HG03571 (cell line): ENCODE data around the gene HDAC9.

Source experiments
- ATAC-seq: cut with Tn5 transposase; IDR thresholded peaks from one replicate; pipeline ENCODE4 v1.9.1; 2021; ENCODE audit not compliant: unreplicated experiment

The HDAC9 gene

DNA sequence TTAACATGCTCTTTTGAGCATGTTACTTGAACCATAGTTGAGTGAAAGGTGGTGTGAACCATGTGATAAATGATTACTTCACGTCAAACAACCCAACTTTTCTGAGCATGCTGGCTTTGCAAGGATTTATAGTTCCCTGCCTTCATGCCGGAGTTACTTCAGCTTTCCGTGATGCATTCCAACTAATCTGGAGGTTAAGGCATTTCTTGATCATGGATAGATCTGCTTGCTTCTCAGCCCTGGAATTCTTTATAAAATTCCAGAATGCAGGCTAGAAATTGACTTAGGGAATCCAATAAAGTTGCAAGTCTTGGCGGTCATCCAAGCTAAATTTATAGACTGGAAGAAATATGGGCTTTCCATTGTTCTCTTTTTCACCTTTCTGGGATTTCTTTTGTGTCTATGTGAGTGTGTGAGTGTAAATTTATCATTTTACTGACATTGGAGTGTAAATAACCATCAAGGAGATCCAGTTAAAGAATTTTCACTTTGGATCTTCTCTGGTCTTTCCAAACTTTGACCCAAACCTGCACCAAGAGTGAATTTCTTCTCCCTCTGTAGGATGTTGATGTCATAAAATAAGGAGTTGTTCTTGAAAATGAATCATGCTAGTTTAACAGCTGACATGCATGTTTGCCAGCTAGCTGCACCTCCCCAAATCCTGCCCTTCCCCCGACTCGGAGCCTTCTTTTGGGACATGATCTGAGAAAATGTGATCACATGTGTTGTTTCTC, 332.9 kb downstream of the HDAC9 start:
- ATAC-seq, result no peak

DNA sequence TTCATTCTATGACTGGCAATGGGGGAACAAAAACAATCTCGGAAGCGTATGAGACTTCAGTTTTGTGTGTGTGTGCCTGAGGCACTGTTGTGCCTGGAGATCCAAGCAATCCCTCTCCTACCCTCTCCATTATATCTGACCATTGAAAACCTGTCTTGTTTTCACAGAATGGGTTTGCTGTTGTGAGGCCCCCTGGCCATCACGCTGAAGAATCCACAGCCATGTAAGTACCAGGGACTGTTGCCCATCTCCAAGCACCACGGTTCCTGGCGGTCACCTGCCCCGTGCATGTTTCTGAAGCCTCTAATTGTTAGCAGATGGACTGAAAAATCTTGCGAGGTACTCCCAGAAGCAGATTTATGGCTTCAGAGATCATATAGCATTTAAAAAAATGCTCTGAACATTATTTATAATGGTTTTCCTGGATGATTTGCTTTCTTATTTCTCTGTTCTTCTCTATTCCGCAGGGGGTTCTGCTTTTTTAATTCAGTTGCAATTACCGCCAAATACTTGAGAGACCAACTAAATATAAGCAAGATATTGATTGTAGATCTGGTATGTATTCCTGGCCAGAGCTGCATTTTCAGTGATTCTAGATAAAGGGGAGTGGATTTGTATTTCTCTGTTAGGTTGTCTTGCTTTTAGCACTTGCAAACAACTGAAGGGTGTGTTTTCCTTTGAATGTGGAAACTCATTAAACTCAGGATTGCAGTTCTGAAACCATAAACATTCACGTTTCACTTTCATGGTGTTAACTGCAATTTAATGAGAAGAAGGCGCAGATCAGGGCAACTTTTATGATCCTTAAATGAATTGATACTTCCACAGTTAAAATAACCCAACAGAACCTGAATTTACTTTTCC, 333.7 kb downstream of the HDAC9 start:
- ATAC-seq, result no peak

DNA sequence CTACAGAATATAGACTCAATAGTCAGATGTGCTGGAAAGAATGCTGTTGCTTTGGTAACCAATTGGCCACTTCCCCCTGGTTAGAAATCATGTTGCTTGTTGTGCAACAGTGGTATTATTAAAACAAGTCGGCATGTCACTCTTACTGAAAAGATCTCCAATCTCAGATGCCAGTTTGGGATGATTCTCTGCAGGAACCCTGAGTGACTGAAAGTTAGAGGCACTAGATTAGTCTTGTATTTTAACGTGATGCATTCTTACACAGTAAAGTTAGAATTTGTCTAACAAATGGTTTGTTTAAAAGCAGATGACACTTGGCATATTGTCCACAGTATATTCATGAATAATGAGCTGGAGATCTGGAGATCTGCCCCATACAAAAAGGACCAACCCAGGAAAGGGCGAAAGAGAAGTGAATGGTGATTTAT, 334.3 kb downstream of the HDAC9 start:
- no peak for ATAC-seq

GRCh38 chr7:18831419-18831818, 335.9 kb downstream of the HDAC9 start:
- ATAC-seq, result no peak

DNA sequence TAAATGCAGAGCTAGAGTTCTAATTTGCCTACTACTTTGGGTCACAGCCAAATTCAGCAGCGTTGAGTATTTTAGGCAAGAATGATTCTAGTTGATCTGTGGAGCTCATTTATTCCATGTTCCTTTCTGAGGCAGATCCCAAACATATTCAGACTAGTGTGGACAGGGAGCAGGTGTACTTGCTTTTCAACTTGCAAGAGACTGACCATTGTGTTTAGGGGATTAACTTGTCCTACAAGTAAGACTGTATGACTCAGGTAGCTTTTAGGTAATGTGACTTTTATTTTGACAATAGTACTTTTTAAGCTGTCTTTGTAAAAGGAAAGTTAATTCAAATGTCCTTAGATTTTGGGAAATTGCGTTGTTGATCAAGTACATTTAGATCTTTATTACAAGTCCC, 336.4 kb downstream of the HDAC9 start:
- ATAC-seq, result no peak

GRCh38 chr7:18834577-18834976, 339.0 kb downstream of the HDAC9 start:
- no peak for ATAC-seq

- ATAC-seq, result no peak
Measured at GRCh38 chr7:18835001-18835690, 339.6 kb downstream of the HDAC9 start.

DNA sequence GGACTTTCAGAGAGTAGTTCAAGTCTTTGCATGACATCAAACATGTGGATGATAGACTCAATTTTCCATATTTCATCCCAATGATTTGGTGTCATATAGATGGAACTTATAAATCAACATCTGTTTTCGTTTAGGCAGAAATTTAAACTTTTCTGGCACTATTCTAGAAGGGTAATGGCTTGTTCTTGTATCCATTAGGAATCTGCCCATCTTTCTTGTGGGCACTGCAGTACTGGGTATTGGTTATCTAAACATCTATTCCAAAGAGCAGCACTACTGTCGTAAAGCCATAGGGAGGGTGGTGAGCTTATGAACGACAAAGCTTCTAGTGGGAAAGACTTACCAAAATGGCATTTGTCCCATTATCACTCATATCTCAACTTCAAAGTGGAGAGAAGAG, 348.4 kb downstream of the HDAC9 start:
- no peak for ATAC-seq

- no peak for ATAC-seq
Measured at GRCh38 chr7:18844735-18845134, 349.2 kb downstream of the HDAC9 start.

DNA sequence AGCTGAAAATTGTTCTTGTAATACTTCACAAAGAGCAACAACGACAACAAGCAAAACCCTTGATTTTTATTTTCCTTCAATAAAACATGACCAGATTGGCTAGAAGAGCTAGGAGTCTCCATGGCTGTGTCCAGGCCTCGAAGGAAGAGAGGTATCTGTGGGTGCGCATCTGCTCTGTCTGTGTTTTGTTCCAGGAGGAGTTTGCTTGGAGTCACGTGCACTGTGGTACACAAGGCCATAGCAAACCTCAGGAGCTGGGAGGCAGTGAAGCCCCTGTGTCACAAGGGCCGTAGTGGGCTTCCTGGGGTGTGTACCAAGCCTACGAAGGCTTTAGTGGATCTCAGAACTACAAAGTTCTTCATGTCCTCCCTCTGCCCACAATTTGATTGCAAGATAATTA, 350.2 kb downstream of the HDAC9 start:
- ATAC-seq, result no peak

GRCh38 chr7:18846765-18847215, 351.2 kb downstream of the HDAC9 start:
- no peak for ATAC-seq

DNA sequence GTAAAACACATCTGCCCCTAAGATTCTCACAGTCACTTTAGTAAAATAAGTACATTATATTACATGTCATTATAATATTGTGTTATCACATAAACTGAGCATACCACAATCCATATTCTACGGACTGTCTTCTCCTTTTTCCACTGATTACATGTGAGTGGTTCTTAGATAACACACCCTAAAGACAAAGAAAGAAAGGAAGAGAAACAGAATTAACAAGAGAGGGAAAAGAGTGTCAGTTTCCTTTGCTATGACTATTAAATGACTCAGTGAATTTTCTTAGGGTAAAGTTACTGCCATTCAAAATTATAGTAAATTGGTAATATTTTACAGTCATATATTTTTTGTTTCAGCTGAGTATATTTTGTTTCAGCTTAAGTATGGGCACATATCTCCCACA, 353.6 kb downstream of the HDAC9 start:
- ATAC-seq, result no peak

DNA sequence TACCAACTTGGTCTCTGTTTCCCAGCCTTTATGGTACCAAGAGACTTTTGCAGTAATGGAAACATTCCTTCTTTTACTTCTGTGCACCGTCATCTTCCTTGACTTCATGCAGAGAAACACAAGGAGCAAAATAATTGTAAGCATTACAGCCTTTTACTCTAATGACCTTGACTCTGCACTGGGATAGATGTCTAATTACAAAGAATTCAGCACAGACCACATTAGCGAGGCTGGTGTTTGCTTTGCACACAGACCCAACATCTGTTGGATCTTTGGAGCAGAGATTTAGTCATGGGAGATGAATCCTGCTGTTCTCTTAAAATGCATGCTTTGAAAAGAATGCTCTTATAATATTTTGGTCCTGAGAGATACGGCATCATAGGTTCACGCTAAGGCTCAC, 360.2 kb downstream of the HDAC9 start:
- no peak for ATAC-seq

DNA sequence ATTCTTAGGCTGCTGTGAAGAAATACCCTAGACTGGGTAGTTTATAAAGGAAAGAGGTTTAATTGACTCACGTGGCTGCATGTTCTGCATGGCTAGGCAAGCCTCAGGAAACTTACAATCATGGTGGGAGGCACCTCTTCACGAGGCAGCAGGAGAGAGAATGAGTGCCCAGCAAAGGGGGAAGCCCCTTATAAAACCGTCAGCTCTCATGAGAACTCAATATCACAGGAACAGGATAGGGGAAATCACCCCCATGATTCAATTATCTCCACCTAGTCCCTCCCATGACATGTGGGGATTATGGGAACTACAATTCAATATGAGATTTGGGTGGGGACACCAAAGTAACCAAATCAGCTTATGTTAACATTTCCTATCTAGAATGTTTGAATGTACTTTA, 362.7 kb downstream of the HDAC9 start:
- ATAC-seq, result no peak

GRCh38 chr7:18859318-18859717, 363.8 kb downstream of the HDAC9 start:
- no peak for ATAC-seq

DNA sequence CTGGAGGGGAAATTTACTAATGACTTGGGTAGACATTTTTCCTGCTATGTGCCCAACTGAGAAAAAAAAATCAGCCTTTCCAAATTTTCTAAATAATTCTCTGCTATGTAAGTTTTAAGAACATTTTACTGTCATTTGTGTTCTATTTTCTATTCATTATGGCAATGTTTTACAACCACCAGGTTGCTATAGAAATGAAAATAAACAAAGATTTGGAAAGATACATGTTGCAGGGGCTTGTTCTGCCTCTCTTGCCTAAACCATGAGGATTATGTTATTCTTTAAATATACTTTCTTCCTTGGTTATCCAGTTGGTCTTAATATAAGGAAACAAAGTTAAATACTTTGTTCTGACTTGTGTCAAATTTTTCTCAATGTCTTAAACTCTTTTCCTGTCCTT, 364.7 kb downstream of the HDAC9 start:
- ATAC-seq, result no peak

DNA sequence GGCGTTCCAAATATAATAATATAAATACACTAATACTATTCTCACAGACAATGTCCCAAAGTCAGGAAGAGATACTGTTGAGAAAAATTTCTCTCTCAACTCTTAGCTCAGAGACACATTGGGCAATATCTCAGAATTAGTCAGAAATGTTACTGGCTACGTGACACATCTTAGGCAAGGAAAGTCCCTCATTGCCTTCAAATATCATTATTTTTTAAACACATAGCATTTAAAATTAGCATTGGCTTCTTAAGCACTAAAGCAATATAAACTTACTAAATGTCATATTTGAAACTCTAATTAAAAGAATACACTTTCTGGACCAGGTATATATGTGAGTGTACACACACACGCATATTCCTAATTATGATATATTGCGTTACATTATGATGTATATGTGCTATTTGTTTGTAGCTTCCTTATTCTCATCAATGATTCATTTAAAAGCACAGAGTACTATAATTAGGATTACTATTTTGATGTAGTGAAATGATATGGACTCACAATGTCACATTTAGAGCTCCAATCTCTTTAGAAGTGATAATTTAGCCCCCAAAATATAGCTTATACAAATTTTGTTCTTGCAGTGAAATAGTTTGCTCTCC, 366.1 kb downstream of the HDAC9 start:
- ATAC-seq, result no peak

DNA sequence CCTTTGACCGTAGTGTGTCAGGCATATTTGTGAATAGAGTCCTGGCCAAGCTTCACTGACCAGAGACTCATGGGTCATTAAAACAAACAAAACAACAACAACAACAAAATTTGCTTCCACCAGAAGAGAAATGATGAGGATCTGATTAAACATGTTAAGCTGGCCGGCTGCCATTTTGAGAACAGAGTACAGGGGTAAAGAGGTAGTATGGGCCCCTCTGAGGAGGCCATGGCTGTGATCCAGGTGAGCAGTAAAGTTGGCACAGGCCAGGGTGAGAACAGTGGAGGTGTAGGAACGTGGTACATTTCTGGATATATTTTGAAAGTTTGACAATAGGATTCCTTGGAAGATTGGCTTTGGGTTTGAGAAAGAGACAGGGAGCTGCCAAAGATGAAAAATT, 369.4 kb downstream of the HDAC9 start:
- ATAC-seq, result no peak

- peak; percentile 68 for ATAC-seq
Measured at GRCh38 chr7:18866359-18867036, 370.9 kb downstream of the HDAC9 start.

DNA sequence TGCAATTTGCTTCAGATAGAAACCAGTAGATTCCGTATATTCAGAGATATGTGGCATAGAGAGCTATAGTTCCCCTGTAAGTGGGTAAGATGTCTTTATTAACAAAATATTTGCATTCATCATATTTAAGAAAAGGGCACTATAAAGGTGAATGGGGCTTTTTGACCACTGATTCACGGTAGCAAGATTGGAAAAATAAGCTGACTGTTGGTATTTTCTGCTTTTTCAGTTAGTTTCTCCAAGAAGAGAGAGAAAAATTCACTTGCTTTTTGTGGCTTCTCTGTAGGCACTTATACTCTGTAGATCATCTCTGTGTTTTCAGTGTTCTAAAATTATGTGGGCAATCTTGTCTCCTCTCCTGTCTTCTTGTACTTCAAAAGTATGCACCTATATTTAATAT, 376.8 kb downstream of the HDAC9 start:
- no peak for ATAC-seq
